IPS-20b (cell line): ENCODE results near the gene MBTPS1.

Experiments used
- H3K27ac ChIP-seq: one replicate; pipeline ENCODE4 v1.5.1; 2013; ENCODE audit warnings: low read length
- H3K27me3 ChIP-seq: 2 replicates; pipeline ENCODE4 v1.6.1; 2013; ENCODE audit warnings: mild to moderate bottlenecking, low read length, inconsistent platforms; ENCODE audit not compliant: insufficient read depth
- H3K36me3 ChIP-seq: 2 replicates; pipeline ENCODE4 v1.6.1; 2013; ENCODE audit warnings: low read depth, mild to moderate bottlenecking, inconsistent platforms, low read length, moderate library complexity; ENCODE audit not compliant: insufficient read depth
- H3K4me1 ChIP-seq: 2 replicates; pipeline ENCODE4 v1.6.1; 2013; ENCODE audit warnings: mild to moderate bottlenecking, control low read depth, inconsistent platforms, low read length, moderate library complexity; ENCODE audit not compliant: insufficient read depth
- H3K4me3 ChIP-seq: 2 replicates; pipeline ENCODE4 v1.5.1; 2013; ENCODE audit warnings: mild to moderate bottlenecking, low read length, inconsistent platforms
- H3K9ac ChIP-seq: 2 replicates; pipeline ENCODE4 v1.6.1; 2013; ENCODE audit warnings: low read depth, mild to moderate bottlenecking, inconsistent platforms, low read length, moderate library complexity
- H3K9me3 ChIP-seq: 2 replicates; pipeline ENCODE4 v1.6.1; 2013; ENCODE audit warnings: mild to moderate bottlenecking, low read depth, low read length, inconsistent platforms; ENCODE audit not compliant: insufficient read depth

Gene MBTPS1

DNA sequence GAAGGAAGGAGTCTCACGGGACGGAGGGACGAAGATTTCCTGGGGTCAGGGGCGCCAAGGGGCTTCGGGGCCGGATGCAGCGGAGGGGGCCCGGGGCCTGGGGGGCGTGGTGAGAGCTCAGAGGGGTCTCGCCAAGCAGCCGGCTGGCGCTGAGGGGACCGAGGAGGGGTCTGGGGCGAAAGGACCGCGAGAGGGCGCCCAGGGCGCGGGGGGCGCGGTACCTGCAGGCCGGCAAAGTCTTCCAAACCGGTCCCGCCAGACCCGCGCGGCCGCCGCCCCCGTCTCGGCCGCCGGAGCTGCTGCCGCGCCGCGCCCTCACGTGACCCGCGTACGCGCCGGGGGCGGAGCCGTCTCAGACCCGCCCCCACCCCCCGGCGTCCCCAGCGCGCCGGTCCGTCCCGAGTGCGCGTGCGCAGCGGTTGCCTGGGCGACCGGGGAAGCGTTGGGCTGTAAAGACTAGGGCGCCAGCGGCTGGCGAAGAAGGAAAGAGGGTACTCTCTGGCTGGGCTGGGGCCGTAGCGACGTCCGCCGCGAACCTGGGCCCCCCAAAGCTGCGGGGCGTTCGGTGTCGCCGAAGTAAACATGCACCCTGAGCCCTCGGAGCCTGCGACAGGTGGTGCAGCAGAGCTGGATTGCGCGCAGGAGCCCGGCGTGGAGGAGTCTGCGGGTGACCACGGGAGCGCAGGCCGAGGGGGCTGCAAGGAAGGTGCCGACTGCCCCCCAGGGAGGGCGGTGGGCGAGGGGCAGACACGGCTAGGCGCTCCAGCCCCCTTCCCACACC is 28.3 kb upstream of the MBTPS1 start, which contains the start of the genes DNAAF1 and HSDL1:
DNAAF1 (plus strand) TSS at position 450 of the 781 bp plus-strand sequence; CDS start at position 583, 133 bp downstream.
HSDL1 (minus strand) TSS at position 319 of the 781 bp plus-strand sequence. CDS start 13,856 bp downstream, outside the sequence.
- Histone ChIP-seq H3K27ac (peak within 1 kb of the TSS; percentile 76), H3K36me3 (no peaks in the 10 kb centered on the region), H3K9me3 (no peaks in the 10 kb centered on the region), H3K9ac (peak within 1 kb of the TSS; percentile 83; the same call in 1 of the 2 replicates), H3K27me3 (peaks cover 16% of the 10 kb centered on the region), H3K4me1 (no peaks in the 10 kb centered on the region), H3K4me3 (peak within 1 kb of the TSS; percentile 99)

DNA sequence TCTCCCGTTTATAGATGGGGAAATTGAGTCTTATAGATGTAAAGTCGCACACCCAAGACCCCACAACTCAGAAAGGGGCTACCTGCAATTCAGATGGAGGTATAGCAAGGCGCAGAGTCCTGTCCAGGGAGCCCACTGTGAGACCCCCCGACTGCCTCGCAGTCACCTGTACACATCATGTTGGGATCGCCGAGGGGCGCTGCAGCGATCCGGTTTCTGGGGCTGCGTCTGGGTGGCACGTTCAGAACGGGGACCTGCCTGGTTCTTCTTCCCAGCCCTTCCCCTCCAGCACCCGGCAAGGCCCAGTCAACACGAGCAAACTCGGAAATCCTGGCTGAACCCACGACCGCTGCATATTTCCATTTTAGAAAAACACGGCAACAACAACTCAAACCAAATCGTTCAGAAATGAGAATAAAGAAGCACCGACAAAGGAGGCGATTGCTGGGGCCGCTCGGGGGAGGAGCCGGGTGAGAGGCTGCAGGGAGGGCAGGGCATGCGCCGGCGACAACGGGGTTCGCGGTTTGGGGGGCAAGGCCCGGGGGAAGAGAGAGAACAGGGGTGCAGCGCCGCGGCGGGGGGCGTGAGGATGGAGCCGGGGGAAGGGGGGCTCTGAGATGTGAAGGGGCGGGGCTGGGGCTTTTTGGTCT is 27.6 kb upstream of the MBTPS1 start:
- Histone ChIP-seq H3K27ac (peak overlapping the region; percentile 76), H3K4me3 (peak overlapping the region; percentile 99)

DNA sequence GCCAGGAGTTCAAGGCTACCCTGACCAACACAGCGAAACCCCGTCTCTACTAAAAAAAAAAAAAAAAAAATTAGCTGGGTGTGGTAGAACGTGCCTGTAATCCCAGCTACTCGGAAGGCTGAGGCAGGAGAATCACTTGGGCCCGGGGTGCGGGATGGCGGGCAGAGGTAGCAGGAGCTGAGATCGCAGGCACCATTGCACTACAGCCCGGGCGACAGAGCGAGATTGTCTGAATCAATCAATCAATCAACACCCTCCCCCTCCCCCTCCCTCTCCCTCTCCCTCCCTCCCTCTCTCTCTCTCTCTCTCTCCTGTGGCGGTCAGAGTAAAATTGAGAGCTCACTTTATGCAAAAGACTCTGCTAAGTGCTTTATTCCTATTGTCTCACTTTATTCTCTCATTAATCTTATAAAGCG is 27.1 kb upstream of the MBTPS1 start:
- H3K9ac ChIP-seq = peak overlapping the region; percentile 83; the same call in 1 of the 2 replicates
- H3K4me1 ChIP-seq = peaks cover 8% of the 10 kb centered on the region
- H3K27ac ChIP-seq = no peak overlapping the region
- H3K4me3 ChIP-seq = peak overlapping the region; percentile 99
- no peaks in the 10 kb centered on the region for H3K9me3 ChIP-seq
- H3K27me3 ChIP-seq = peaks cover 16% of the 10 kb centered on the region
- no peaks in the 10 kb centered on the region for H3K36me3 ChIP-seq

More for the DNA sequence above, 27.6 kb upstream of the MBTPS1 start:
- Histone ChIP-seq H3K4me1 (peaks cover 3% of the 10 kb centered on the region; the same call in 1 of the 2 replicates), H3K9me3 (no peaks in the 10 kb centered on the region), H3K27me3 (peaks cover 16% of the 10 kb centered on the region), H3K36me3 (no peaks in the 10 kb centered on the region), H3K9ac (peak overlapping the region; percentile 83; the same call in 1 of the 2 replicates)

DNA sequence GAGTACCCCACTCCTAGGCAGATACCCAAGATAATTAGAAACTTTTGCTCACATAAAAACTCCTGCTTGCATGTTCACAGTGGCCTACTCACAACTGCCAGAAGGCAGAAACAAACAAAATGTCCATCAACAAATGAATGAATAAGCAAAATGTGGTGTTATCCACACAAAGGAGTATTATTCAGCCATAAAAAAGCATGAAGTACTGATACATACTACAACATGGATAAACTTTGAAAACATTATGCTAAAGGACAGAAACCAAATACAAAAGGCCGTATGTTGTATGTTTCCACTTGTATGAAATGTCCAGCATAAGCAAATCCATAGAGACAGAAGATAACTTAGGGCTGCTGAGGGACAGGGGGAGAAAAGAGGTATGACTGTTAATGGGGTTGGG is 26.3 kb upstream of the MBTPS1 start:
- Histone ChIP-seq H3K9ac (no peak overlapping the region), H3K27ac (no peak overlapping the region), H3K9me3 (no peaks in the 10 kb centered on the region), H3K4me1 (peaks cover 11% of the 10 kb centered on the region), H3K4me3 (no peak overlapping the region), H3K27me3 (peaks cover 16% of the 10 kb centered on the region), H3K36me3 (no peaks in the 10 kb centered on the region)

DNA sequence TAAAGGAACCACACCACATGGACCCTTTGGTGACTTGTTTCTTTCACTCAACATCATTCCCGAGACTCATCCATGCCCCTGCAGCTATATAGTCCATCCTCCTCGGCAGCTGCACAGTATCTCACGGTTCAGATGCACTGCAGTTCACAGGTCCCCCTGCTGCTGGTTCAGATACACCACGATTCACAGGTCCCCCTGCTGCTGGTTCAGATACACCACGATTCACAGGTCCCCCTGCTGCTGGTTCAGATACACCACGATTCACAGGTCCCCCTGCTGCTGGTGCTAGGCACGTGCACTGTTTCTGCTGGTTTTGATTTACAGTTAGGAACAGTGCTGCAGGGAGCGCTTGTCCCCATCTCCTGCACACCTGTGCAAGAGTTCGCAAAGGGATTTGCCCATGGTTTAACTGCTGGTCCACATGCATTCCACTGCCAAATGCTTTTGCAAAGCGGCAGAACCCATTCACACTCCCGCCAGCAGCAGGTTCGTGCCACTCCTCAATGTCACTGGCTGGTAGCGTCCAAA is 24.5 kb upstream of the MBTPS1 start:
- Histone ChIP-seq H3K4me1 (peaks cover 11% of the 10 kb centered on the region), H3K9me3 (no peaks in the 10 kb centered on the region), H3K27me3 (peaks cover 8% of the 10 kb centered on the region), H3K36me3 (no peaks in the 10 kb centered on the region), H3K4me3 (no peak overlapping the region), H3K27ac (no peak overlapping the region), H3K9ac (no peak overlapping the region)

DNA sequence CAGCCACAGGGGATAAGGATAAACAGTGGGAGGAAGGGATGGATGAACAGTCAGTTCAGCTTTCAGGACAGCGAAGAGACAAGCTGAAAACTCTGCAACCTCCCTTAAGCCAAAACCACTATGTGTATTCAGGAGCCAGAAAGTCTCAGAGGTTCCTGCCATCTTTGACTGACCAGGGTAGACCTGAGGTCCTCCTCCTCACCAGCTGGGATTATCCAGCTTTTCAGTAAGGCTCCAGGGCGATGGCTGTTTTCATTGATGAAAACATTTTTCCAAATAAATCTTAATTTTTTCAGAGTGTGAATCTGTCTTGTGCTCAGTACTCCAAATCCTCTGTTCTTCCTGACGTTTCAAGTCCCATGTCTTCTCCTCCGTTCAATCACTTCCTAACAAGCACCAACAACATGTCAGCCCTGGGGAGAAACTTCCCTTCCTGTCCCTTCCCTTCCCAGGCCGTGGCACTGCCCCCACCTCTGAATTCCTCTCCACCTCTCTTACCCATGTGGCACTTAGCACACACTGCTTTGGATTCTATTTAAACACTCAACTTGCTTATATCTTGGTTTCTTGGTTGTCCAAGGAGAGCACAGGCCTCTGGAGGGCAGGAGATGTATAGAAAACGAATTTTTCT is 23.0 kb upstream of the MBTPS1 start:
- peak overlapping the region; percentile 14; the same call in 1 of the 2 replicates for H3K9ac ChIP-seq
- no peaks in the 10 kb centered on the region for H3K36me3 ChIP-seq
- 0 out of 2 replicates have a peak overlapping the region, but pooled peaks have one; percentile 1 for H3K4me3 ChIP-seq

DNA sequence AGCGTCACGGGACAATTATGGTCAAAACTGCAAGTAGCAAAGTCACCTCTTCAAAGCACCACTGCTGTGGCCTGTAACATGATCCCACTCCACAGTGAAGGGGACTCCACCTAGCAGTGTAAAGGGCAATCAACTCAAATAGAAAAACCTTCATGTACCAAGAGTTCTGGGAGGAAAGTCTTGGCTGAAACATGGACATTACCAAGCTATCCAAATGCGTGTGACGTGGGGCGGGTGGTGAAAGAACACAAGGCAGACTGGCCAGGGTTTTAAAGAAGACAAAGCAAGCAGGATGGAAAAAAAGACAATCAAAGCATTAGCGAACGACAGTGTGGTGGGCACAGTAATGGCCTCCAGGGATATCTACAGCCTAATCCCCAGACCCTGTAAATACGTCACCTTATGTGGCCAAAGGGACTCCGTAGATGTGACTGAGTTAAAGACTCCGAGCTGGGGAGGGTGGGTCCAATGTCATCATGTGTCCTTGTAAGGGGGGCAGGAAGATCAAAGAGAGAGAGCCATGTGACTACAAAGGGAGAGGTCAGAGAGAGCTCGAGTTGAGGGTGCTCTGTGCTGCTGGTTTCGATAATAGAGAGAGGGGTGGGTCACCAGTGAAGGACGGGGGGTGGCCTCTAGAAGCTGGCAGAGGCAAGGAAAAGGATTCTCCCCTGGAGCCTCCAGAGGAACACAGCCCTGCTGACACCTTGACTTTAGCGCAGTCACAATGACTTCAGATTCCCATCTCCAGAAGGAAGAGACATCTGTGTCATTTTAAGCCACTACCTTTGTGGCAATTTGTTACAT is 22.3 kb upstream of the MBTPS1 start:
- Histone ChIP-seq H3K9ac (peak overlapping the region; percentile 34; the same call in 1 of the 2 replicates), H3K36me3 (no peaks in the 10 kb centered on the region), H3K4me1 (peaks cover 11% of the 10 kb centered on the region), H3K27me3 (no peaks in the 10 kb centered on the region), H3K4me3 (0 out of 2 replicates have a peak overlapping the region, but pooled peaks have one; percentile 1), H3K27ac (no peak overlapping the region), H3K9me3 (no peaks in the 10 kb centered on the region)

More for the DNA sequence above, 23.0 kb upstream of the MBTPS1 start:
- peaks cover 11% of the 10 kb centered on the region for H3K4me1 ChIP-seq
- no peaks in the 10 kb centered on the region for H3K27me3 ChIP-seq
- no peaks in the 10 kb centered on the region for H3K9me3 ChIP-seq
- H3K27ac ChIP-seq = no peak overlapping the region

DNA sequence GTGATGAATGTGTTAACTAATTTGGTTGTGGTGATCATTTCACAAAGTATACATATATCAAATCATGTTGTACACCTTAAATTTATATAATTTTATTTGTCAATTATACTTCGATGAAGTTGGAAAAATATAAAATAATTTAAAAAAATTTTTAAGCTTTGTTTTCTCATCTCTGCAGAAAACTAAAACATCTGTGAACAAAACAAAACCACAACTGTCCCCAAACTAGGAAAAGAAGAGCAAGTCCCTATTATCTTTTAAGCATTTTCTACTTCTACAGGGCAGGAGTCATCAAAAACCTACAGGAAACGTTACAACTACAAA is 21.7 kb upstream of the MBTPS1 start:
- Histone ChIP-seq H3K27ac (no peak overlapping the region), H3K9ac (peak overlapping the region; percentile 34; the same call in 1 of the 2 replicates)

DNA sequence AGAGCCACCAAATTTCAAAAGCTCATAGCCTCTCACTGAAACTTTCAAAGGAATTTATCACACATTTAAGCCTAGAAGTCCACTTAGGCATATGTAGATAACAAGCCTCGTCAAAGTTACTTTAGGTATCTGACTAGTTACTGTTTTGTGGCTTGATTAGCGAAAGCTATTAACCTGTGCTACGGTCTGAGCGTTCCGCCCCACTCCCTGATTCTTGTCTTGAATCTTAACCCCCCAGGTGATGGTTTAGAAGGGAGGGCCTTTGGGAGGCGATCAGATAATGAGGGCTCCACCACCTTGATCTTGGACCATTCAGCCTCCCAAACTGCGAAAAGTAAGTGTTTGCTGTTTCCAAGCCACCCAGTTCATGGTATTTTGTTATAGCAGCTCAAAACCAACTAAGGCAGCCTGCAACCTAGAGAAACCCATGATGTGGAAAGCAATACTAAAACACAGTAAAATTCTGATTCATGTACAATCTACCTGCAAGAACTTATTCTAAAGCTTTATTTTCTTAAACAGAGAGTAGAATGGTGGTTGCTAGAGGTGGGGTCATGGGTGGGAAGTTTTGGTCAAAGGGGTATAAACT is 21.1 kb upstream of the MBTPS1 start:
- Histone ChIP-seq H3K27ac (no peak overlapping the region), H3K9ac (0 out of 2 replicates have a peak overlapping the region, but pooled peaks have one; percentile 15), H3K9me3 (no peaks in the 10 kb centered on the region), H3K27me3 (no peaks in the 10 kb centered on the region), H3K4me3 (no peak overlapping the region), H3K4me1 (peaks cover 11% of the 10 kb centered on the region), H3K36me3 (no peaks in the 10 kb centered on the region)

More for the DNA sequence above, 21.7 kb upstream of the MBTPS1 start:
- no peaks in the 10 kb centered on the region for H3K27me3 ChIP-seq
- no peaks in the 10 kb centered on the region for H3K36me3 ChIP-seq
- no peak overlapping the region for H3K4me3 ChIP-seq
- H3K4me1 ChIP-seq = peaks cover 11% of the 10 kb centered on the region
- no peaks in the 10 kb centered on the region for H3K9me3 ChIP-seq

DNA sequence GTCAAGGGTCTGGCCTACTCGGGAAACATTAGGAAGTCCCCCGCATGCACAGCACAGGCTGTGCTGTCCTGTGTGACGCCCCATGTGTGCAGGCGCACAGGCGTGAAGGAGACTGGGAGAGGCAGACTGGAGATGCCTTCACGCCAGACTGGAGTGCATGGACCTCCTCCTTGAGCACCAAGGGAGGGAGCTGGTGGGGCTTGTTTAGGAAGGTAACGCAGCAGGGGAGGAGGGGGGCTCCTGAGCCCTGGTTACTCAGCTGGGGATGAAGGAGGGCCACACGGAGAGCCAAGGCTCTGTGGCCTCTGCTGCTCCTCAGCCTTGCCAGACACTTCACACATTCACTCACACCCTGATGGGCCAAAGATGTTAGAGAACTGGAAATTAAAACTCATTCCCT is 20.5 kb upstream of the MBTPS1 start:
- H3K4me3 ChIP-seq = no peak overlapping the region

More for the DNA sequence above, 20.5 kb upstream of the MBTPS1 start:
- Histone ChIP-seq H3K9me3 (no peaks in the 10 kb centered on the region), H3K9ac (0 out of 2 replicates have a peak overlapping the region, but pooled peaks have one; percentile 15), H3K27ac (no peak overlapping the region), H3K4me1 (peaks cover 11% of the 10 kb centered on the region), H3K27me3 (no peaks in the 10 kb centered on the region), H3K36me3 (no peaks in the 10 kb centered on the region)
